Measurements from ENCODE around the gene KCNK15. TPM values are rescaled to one million over a fixed set of nuclear protein-coding genes. Genes with fewer than 3 reads are reported as not detected.

Gene KCNK15
- total RNA-seq, 1 donor from 2014 or later = 0.33 TPM

DNA sequence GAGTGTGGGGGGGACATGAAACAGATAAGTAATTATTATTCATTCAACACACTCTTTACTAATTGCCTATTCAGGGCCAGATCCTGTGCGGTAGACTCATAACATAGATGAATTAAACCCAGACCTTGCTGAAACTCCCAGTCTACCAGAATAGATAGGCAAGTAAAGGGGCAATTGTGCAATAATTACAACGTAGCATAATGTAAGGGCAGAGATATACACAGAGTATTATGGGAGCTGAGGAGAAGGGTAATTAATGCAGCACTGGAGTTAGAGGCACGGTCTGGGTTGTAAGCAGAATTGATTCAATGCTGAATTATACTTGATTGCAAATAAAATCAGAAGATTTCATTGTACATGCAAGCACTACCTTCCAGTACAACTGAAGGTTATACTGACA, 35.5 kb downstream of the KCNK15 start:
- DNase-seq = no peak
- peaks cover 13% of the 10 kb centered on the region for H3K27me3 ChIP-seq (ENCODE audit: low read depth)
- TF ChIP-seq, protein P1, sequence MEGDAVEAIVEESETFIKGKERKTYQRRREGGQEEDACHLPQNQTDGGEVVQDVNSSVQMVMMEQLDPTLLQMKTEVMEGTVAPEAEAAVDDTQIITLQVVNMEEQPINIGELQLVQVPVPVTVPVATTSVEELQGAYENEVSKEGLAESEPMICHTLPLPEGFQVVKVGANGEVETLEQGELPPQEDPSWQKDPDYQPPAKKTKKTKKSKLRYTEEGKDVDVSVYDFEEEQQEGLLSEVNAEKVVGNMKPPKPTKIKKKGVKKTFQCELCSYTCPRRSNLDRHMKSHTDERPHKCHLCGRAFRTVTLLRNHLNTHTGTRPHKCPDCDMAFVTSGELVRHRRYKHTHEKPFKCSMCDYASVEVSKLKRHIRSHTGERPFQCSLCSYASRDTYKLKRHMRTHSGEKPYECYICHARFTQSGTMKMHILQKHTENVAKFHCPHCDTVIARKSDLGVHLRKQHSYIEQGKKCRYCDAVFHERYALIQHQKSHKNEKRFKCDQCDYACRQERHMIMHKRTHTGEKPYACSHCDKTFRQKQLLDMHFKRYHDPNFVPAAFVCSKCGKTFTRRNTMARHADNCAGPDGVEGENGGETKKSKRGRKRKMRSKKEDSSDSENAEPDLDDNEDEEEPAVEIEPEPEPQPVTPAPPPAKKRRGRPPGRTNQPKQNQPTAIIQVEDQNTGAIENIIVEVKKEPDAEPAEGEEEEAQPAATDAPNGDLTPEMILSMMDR (IDR thresholded peaks at IDR 0.05; ENCODE audit: borderline replicate concordance) = no peak
- intact Hi-C loops (cut with micrococcal nuclease) = no loop called here
- H3K9me3 ChIP-seq (replicated peaks) = no peaks in the 10 kb centered on the region
- no peak overlapping the region for H3K4me3 ChIP-seq
- no peaks in the 10 kb centered on the region for H3K36me3 ChIP-seq
- no peak overlapping the region for H3K27ac ChIP-seq (replicated peaks)
- no peaks in the 10 kb centered on the region for H3K4me1 ChIP-seq

DNA sequence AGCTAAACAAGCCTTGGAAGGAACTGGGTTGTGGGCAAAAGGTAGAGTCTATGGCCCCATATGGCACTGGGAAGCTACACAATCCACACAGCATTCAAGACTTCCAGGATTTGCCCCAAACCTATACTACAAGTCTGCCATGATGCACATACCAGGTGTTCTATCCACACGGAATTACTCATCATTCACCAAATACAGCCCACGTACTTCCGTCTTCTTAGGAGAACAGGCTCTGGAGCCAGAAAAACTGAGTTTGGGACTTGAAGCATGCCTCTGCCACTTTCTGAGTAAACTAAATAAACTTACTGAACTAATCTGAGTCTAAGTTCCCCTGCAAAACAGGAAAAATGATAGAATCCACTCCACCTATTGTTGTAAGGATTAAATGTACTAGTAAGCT, 36.1 kb downstream of the KCNK15 start:
- Histone ChIP-seq H3K9me3 (replicated peaks) (no peaks in the 10 kb centered on the region), H3K4me3 (no peak overlapping the region), H3K36me3 (no peaks in the 10 kb centered on the region), H3K27ac (replicated peaks) (no peak overlapping the region), H3K27me3 (ENCODE audit: low read depth) (peaks cover 11% of the 10 kb centered on the region), H3K4me1 (no peaks in the 10 kb centered on the region)
- no peak for DNase-seq
- TF ChIP-seq, protein P1 (IDR thresholded peaks at IDR 0.05; ENCODE audit: borderline replicate concordance) = no peak
- intact Hi-C loops (cut with micrococcal nuclease) = no loop called here

DNA sequence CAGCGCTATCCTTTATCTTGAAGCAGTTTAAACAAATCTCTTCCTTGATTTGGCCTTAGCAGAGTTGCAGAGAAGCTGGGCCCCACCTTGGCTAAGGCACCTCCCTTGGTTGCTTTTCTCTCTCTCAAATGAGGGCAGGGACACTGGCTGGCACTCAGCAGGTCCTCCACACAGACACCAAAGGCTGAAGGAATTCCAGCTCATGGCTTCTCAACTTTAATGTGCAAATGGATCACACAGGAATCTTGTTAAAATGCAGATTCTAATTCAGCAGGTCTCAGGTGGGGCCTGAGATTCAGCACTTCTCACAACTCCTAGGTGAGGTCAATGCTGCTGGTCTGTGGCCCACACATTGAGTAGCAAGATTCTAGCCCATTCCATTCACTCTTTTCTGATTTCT, 39.0 kb downstream of the KCNK15 start:
- no peak for DNase-seq
- H3K36me3 ChIP-seq = no peaks in the 10 kb centered on the region
- TF ChIP-seq, protein P1 (IDR thresholded peaks at IDR 0.05; ENCODE audit: borderline replicate concordance) = no peak
- H3K27me3 ChIP-seq (ENCODE audit: low read depth) = peaks cover 17% of the 10 kb centered on the region
- intact Hi-C loops (cut with micrococcal nuclease) = no loop called here
- no peak overlapping the region for H3K27ac ChIP-seq (replicated peaks)
- no peaks in the 10 kb centered on the region for H3K9me3 ChIP-seq (replicated peaks)
- no peaks in the 10 kb centered on the region for H3K4me1 ChIP-seq
- no peak overlapping the region for H3K4me3 ChIP-seq

DNA sequence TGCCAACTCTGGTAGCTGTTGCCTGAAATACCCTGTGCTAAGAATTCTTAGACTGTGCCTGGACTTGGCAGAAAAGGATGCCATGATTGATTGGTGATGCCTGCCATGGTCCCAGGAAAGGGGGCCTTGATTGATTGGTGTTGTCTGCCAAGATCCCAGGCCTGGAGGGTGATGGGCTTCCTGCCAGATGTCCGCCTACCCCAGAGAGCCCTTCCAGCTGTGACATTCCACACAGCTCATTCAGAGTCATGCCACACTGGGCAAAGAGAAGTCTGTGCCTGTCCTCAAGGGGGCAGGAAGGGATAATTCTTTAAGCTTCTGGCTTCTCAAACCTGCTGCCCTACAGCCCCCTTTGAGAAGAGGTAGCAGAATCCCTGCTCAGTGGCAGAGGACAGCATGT, 40.1 kb downstream of the KCNK15 start:
- Histone ChIP-seq H3K9me3 (replicated peaks) (no peaks in the 10 kb centered on the region), H3K4me3 (no peak overlapping the region), H3K4me1 (no peaks in the 10 kb centered on the region), H3K27ac (replicated peaks) (no peak overlapping the region), H3K36me3 (no peaks in the 10 kb centered on the region), H3K27me3 (ENCODE audit: low read depth) (peaks cover 26% of the 10 kb centered on the region)
- TF ChIP-seq, protein P1 (IDR thresholded peaks at IDR 0.05; ENCODE audit: borderline replicate concordance) = no peak
- DNase-seq = no peak
- intact Hi-C loops (cut with micrococcal nuclease) = no loop called here

DNA sequence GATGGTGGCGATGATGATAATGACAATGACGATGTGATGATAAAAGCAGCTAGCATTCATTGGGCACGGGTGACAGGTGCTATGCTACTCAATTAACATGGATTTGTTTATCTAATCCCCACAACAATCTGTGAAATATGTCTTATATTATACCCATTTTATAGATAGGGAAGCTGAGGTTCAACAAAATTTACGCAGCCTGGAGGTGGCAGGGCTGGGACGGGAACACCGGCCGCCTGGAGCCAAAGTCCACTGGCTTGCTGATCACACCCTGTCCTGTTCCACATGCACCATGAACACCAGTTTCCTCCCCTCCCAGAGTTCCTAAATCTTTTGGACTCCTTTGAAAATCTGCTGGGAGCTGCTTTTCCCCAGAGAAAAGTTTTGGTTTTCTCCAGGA, 41.6 kb downstream of the KCNK15 start:
- TF ChIP-seq, protein P1 (IDR thresholded peaks at IDR 0.05; ENCODE audit: borderline replicate concordance) = no peak
- no peaks in the 10 kb centered on the region for H3K9me3 ChIP-seq (replicated peaks)
- intact Hi-C loops (cut with micrococcal nuclease) = no loop called here
- H3K4me1 ChIP-seq = no peaks in the 10 kb centered on the region
- H3K27me3 ChIP-seq (ENCODE audit: low read depth) = peaks cover 15% of the 10 kb centered on the region
- H3K27ac ChIP-seq (replicated peaks) = no peak overlapping the region
- no peaks in the 10 kb centered on the region for H3K36me3 ChIP-seq
- no peak overlapping the region for H3K4me3 ChIP-seq
- DNase-seq = no peak

Data from left ventricle myocardium inferior (tissue), 1 donor.